ENCODE data around the gene IGFBP7. TPM values are rescaled to one million over a fixed set of nuclear protein-coding genes. Genes with fewer than 3 reads are reported as not detected.

IGFBP7 gene
- total and polyA plus RNA-seq, 2 donors (not counting 1 experiment from before 2014, with no cell fraction given), result 54.8 to 793 TPM

GRCh38 chr4:57125996-57126395 is 15.8 kb upstream of the IGFBP7 start:
- no peaks in the 10 kb centered on the region for H3K27me3 ChIP-seq (ENCODE audit: control insufficient read depth, insufficient read depth, low read length)
- TF ChIP-seq EZH2 (IDR thresholded peaks at IDR 0.05; ENCODE audit: low read length, missing control alignments), result no peak
- TF ChIP-seq CTCF (conservative IDR thresholded peaks at IDR 0.05 in 1 of 2, IDR thresholded peaks at IDR 0.05 in 1 of 2; ENCODE audit: low read depth in 1 of 2, low read length in 2 of 2), result no peak
- no peaks in the 10 kb centered on the region for H3K4me1 ChIP-seq (ENCODE audit: control insufficient read depth, extremely low read depth, insufficient read depth, low read length)
- no peak overlapping the region for H3K9ac ChIP-seq (ENCODE audit: insufficient read depth, low read length)
- DNase-seq (ENCODE audit: low read depth in 2 of 2), result no peak
- no peaks in the 10 kb centered on the region for H4K20me1 ChIP-seq (ENCODE audit: control insufficient read depth, extremely low read depth, insufficient read depth, low read length)
- H3K4me2 ChIP-seq (ENCODE audit: extremely low read depth, insufficient read depth, low read length), result no peak overlapping the region
- no peak overlapping the region for H2AFZ ChIP-seq (ENCODE audit: low read length)
- no peak overlapping the region for H3K4me3 ChIP-seq (replicated peaks in 1 of 4; ENCODE audit: control extremely low read depth in 1 of 4, insufficient read depth in 1 of 4, low read depth in 3 of 4, low read length in 4 of 4)
- H3K9me3 ChIP-seq (ENCODE audit: control insufficient read depth, insufficient read depth, low read depth, low read length), result no peaks in the 10 kb centered on the region
- no peaks in the 10 kb centered on the region for H3K79me2 ChIP-seq (ENCODE audit: control insufficient read depth, insufficient read depth, low read length)
- no peak overlapping the region for H3K27ac ChIP-seq (ENCODE audit: insufficient read depth, low read length)
- H3K36me3 ChIP-seq (ENCODE audit: control insufficient read depth, insufficient read depth, low read length), result no peaks in the 10 kb centered on the region

DNA sequence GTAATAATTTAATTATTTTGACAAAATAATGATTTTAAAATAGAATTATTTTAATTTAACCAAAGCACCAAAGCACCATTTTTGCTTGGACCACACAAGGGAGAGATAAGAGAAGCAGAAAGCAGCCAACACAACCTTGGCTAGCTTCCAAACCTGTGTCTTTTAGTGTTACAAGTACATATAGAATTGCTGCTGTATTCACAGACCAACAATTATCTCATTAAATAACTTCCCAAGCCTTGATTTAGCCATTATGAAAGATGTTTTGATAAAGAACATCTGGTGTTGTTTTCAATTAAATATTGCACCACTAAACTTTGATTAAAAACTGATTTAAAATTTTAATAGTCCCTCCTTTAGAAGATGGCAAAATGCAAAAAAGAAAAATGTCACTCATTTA is 14.0 kb upstream of the IGFBP7 start:
- TF ChIP-seq EZH2 (IDR thresholded peaks at IDR 0.05; ENCODE audit: low read length, missing control alignments), result no peak
- TF ChIP-seq CTCF (conservative IDR thresholded peaks at IDR 0.05 in 1 of 2, IDR thresholded peaks at IDR 0.05 in 1 of 2; ENCODE audit: low read depth in 1 of 2, low read length in 2 of 2), result no peak
- no peak for DNase-seq (ENCODE audit: low read depth in 2 of 2)

GRCh38 chr4:57122959-57123358 is 12.8 kb upstream of the IGFBP7 start:
- Histone ChIP-seq H3K4me1 (ENCODE audit: control insufficient read depth, extremely low read depth, insufficient read depth, low read length) (peaks cover 5% of the 10 kb centered on the region), H3K36me3 (ENCODE audit: control insufficient read depth, insufficient read depth, low read length) (no peaks in the 10 kb centered on the region), H2AFZ (ENCODE audit: low read length) (no peak overlapping the region), H3K9ac (ENCODE audit: insufficient read depth, low read length) (no peak overlapping the region), H4K20me1 (ENCODE audit: control insufficient read depth, extremely low read depth, insufficient read depth, low read length) (no peaks in the 10 kb centered on the region), H3K79me2 (ENCODE audit: control insufficient read depth, insufficient read depth, low read length) (no peaks in the 10 kb centered on the region), H3K27ac (ENCODE audit: insufficient read depth, low read length) (no peak overlapping the region), H3K27me3 (ENCODE audit: control insufficient read depth, insufficient read depth, low read length) (no peaks in the 10 kb centered on the region), H3K4me3 (replicated peaks in 1 of 4; ENCODE audit: control extremely low read depth in 1 of 4, insufficient read depth in 1 of 4, low read depth in 3 of 4, low read length in 4 of 4) (no peak overlapping the region), H3K9me3 (ENCODE audit: control insufficient read depth, insufficient read depth, low read depth, low read length) (no peaks in the 10 kb centered on the region), H3K4me2 (ENCODE audit: extremely low read depth, insufficient read depth, low read length) (no peak overlapping the region)
- DNase-seq (ENCODE audit: low read depth in 2 of 2), result no peak
- TF ChIP-seq CTCF (conservative IDR thresholded peaks at IDR 0.05 in 1 of 2, IDR thresholded peaks at IDR 0.05 in 1 of 2; ENCODE audit: low read depth in 1 of 2, low read length in 2 of 2) (no peak), EZH2 (IDR thresholded peaks at IDR 0.05; ENCODE audit: low read length, missing control alignments) (no peak)

More for the DNA sequence above, 14.0 kb upstream of the IGFBP7 start:
- Histone ChIP-seq H3K4me1 (ENCODE audit: control insufficient read depth, extremely low read depth, insufficient read depth, low read length) (no peaks in the 10 kb centered on the region), H3K9me3 (ENCODE audit: control insufficient read depth, insufficient read depth, low read depth, low read length) (no peaks in the 10 kb centered on the region), H3K4me3 (replicated peaks in 1 of 4; ENCODE audit: control extremely low read depth in 1 of 4, insufficient read depth in 1 of 4, low read depth in 3 of 4, low read length in 4 of 4) (no peak overlapping the region), H3K36me3 (ENCODE audit: control insufficient read depth, insufficient read depth, low read length) (no peaks in the 10 kb centered on the region), H3K4me2 (ENCODE audit: extremely low read depth, insufficient read depth, low read length) (no peak overlapping the region), H4K20me1 (ENCODE audit: control insufficient read depth, extremely low read depth, insufficient read depth, low read length) (no peaks in the 10 kb centered on the region), H3K79me2 (ENCODE audit: control insufficient read depth, insufficient read depth, low read length) (no peaks in the 10 kb centered on the region), H3K27me3 (ENCODE audit: control insufficient read depth, insufficient read depth, low read length) (no peaks in the 10 kb centered on the region), H2AFZ (ENCODE audit: low read length) (no peak overlapping the region), H3K27ac (ENCODE audit: insufficient read depth, low read length) (no peak overlapping the region), H3K9ac (ENCODE audit: insufficient read depth, low read length) (no peak overlapping the region)
